ENCODE data around the gene BRAF.

DNA sequence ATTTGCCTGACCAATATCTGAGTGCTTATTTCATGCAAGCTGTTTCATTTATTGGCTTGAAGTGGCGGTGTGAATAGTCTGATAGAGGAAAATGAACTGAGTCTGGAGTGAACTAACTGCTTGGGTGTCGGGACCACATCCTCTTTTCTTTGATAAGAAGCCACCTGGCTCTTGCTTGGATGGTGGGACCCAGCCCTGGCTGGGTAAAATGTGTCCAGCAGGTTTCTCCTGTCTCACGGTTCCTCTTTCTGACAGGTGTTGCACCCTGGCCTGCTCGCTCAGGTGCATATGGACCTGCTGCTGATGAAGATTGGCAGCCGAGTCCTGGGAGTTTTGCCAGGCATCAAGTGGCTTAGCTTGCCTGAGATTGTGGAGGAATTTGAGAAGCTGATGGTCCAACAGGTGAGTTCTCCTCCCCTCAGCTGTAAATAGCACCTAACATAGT, 250.4 kb downstream of the BRAF start:
- TF ChIP-seq CTCF (IDR thresholded peaks at IDR 0.05; ENCODE audit: low read length) (no peak), EZH2 (IDR thresholded peaks at IDR 0.05; ENCODE audit: borderline replicate concordance, low read length) (no peak)

All from OCI-LY1 (cell line).